ENCODE results near the gene TBKBP1. TPM values are rescaled to one million over a fixed set of nuclear protein-coding genes. Genes with fewer than 3 reads are reported as not detected.

TBKBP1 gene
- polyA plus RNA-seq, 3 donors = 0.22 to 7.7 (median 0.45) TPM

DNA sequence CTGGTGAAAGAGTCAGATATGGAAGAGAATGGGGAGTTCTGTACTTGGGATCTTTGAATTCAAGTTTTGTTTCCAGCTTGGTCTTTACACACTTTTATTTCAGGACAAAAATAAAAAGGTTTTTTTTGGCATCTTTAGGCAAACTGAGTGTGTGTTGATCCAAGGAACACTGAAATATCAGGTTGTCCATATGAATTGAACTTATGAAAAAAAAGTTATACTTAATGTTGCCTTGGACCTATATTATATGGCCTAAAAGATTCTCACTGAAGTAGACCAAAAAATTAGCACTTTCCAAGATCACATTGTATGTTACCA is 29.4 kb upstream of the TBKBP1 start:
- H3K9ac ChIP-seq (ENCODE audit: insufficient read depth, low read length, poor library complexity, severe bottlenecking) = no peak overlapping the region
- no peaks in the 10 kb centered on the region for H3K9me3 ChIP-seq (replicated peaks in 1 of 2; ENCODE audit: control insufficient read depth in 1 of 2, insufficient read depth in 1 of 2, low read length in 2 of 2)
- H3K27ac Mint-ChIP-seq = peak overlapping the region; percentile 51 to 93 (median 83)
- peaks cover 45% of the 10 kb centered on the region for H3K4me1 Mint-ChIP-seq
- intact Hi-C loops (cut with micrococcal nuclease) = loop anchor here in 1 of 2 donors (10.0 kb wide), 1 partner anchor 230 kb away; the partner anchor contains the start of gene SP2
- H3K36me3 ChIP-seq (replicated peaks in 1 of 2; ENCODE audit: control insufficient read depth in 1 of 2, insufficient read depth in 2 of 2, low read length in 2 of 2) = peaks cover 72 to 78% of the 10 kb centered on the region in 2 donors
- peaks cover 57% of the 10 kb centered on the region for H3K79me2 ChIP-seq (ENCODE audit: insufficient read depth, low read length)
- peaks cover 27% of the 10 kb centered on the region for H4K20me1 ChIP-seq (ENCODE audit: insufficient read depth, low read length)
- no peaks in the 10 kb centered on the region for H3K9me3 Mint-ChIP-seq
- no peak overlapping the region for H3K4me3 Mint-ChIP-seq
- peak overlapping the region in 1 of 2 donors; percentile 73 for H3K27ac ChIP-seq (ENCODE audit: low read depth in 1 of 2, low read length in 2 of 2)
- H3K4me2 ChIP-seq (replicated peaks; ENCODE audit: extremely low read depth, low read length, poor library complexity, severe bottlenecking) = no peak overlapping the region
- peaks cover 67 to 85% of the 10 kb centered on the region in 2 donors for H3K36me3 Mint-ChIP-seq
- TF ChIP-seq, protein P1, sequence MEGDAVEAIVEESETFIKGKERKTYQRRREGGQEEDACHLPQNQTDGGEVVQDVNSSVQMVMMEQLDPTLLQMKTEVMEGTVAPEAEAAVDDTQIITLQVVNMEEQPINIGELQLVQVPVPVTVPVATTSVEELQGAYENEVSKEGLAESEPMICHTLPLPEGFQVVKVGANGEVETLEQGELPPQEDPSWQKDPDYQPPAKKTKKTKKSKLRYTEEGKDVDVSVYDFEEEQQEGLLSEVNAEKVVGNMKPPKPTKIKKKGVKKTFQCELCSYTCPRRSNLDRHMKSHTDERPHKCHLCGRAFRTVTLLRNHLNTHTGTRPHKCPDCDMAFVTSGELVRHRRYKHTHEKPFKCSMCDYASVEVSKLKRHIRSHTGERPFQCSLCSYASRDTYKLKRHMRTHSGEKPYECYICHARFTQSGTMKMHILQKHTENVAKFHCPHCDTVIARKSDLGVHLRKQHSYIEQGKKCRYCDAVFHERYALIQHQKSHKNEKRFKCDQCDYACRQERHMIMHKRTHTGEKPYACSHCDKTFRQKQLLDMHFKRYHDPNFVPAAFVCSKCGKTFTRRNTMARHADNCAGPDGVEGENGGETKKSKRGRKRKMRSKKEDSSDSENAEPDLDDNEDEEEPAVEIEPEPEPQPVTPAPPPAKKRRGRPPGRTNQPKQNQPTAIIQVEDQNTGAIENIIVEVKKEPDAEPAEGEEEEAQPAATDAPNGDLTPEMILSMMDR (IDR thresholded peaks at IDR 0.05) = peak; percentile 72
- H3K27me3 Mint-ChIP-seq (ENCODE audit: low read depth in 3 of 3) = peaks cover 0 to 2% (median 0%) of the 10 kb centered on the region in 3 donors
- no peak overlapping the region for H2AFZ ChIP-seq (ENCODE audit: insufficient read depth, low read depth, low read length, poor library complexity, severe bottlenecking)
- no peaks in the 10 kb centered on the region for H3K27me3 ChIP-seq (ENCODE audit: control insufficient read depth in 2 of 2, insufficient read depth in 2 of 2, low read length in 2 of 2)
- peaks cover 44 to 58% of the 10 kb centered on the region in 2 donors for H3K4me1 ChIP-seq (ENCODE audit: control insufficient read depth in 1 of 2, insufficient read depth in 2 of 2, low read length in 2 of 2)
- no peak overlapping the region for H3K4me3 ChIP-seq (replicated peaks in 1 of 3; ENCODE audit: low read depth in 2 of 3, low read length in 3 of 3)
- no peak for DNase-seq

DNA sequence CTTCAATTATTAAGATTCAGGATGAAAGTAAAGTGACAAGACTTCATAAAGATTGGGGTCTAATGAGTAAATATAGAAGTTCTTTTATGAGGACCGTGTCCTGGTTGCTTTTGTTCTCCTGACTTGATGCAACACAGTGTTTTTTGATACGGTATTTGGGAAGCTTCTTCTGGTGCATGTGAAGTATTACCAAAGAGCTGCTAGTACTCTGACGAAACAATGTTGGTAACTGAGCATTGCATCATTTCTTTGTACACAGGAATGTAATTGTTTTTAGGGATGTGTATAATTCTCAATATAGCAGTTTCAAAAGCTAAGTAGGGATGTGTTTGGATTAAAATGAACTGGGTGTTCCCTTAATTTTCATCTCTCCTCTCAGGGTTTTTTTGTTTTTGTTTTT is 28.3 kb upstream of the TBKBP1 start:
- H3K4me2 ChIP-seq (replicated peaks; ENCODE audit: extremely low read depth, low read length, poor library complexity, severe bottlenecking) = peak overlapping the region; percentile 21
- peak overlapping the region; percentile 83 to 96 (median 92) for H3K27ac Mint-ChIP-seq
- peaks cover 76 to 92% of the 10 kb centered on the region in 2 donors for H3K36me3 Mint-ChIP-seq
- H3K4me3 Mint-ChIP-seq = peak overlapping the region in 1 of 2 donors; percentile 16
- H3K9ac ChIP-seq (ENCODE audit: insufficient read depth, low read length, poor library complexity, severe bottlenecking) = peak overlapping the region; percentile 16
- no peaks in the 10 kb centered on the region for H3K27me3 ChIP-seq (ENCODE audit: control insufficient read depth in 2 of 2, insufficient read depth in 2 of 2, low read length in 2 of 2)
- H3K79me2 ChIP-seq (ENCODE audit: insufficient read depth, low read length) = peaks cover 54% of the 10 kb centered on the region
- peaks cover 47% of the 10 kb centered on the region for H3K4me1 Mint-ChIP-seq
- peaks cover 0 to 2% (median 0%) of the 10 kb centered on the region in 3 donors for H3K27me3 Mint-ChIP-seq (ENCODE audit: low read depth in 3 of 3)
- H3K4me1 ChIP-seq (ENCODE audit: control insufficient read depth in 1 of 2, insufficient read depth in 2 of 2, low read length in 2 of 2) = peaks cover 45 to 58% of the 10 kb centered on the region in 2 donors
- peaks cover 78 to 85% of the 10 kb centered on the region in 2 donors for H3K36me3 ChIP-seq (replicated peaks in 1 of 2; ENCODE audit: control insufficient read depth in 1 of 2, insufficient read depth in 2 of 2, low read length in 2 of 2)
- WGBS (ENCODE audit: insufficient coverage) = 0% methylated on average over 2 of the region's 3 CpGs
- H3K27ac ChIP-seq (ENCODE audit: low read depth in 1 of 2, low read length in 2 of 2) = peak overlapping the region; percentile 63 to 73
- peaks cover 36% of the 10 kb centered on the region for H4K20me1 ChIP-seq (ENCODE audit: insufficient read depth, low read length)
- intact Hi-C loops (cut with micrococcal nuclease) = loop anchor here in 1 of 2 donors (10.0 kb wide), 1 partner anchor 229 kb away; the partner anchor contains the start of gene SP2
- TF ChIP-seq, protein P1 (IDR thresholded peaks at IDR 0.05) = no peak
- no peak overlapping the region for H2AFZ ChIP-seq (ENCODE audit: insufficient read depth, low read depth, low read length, poor library complexity, severe bottlenecking)
- no peaks in the 10 kb centered on the region for H3K9me3 Mint-ChIP-seq
- no peaks in the 10 kb centered on the region for H3K9me3 ChIP-seq (replicated peaks in 1 of 2; ENCODE audit: control insufficient read depth in 1 of 2, insufficient read depth in 1 of 2, low read length in 2 of 2)
- peak overlapping the region in 1 of 3 experiments; percentile 32 for H3K4me3 ChIP-seq (replicated peaks in 1 of 3; ENCODE audit: low read depth in 2 of 3, low read length in 3 of 3)
- peak; percentile 63 to 89 (median 86) for DNase-seq
